Measurements from ENCODE around the gene FAM98B.

DNA sequence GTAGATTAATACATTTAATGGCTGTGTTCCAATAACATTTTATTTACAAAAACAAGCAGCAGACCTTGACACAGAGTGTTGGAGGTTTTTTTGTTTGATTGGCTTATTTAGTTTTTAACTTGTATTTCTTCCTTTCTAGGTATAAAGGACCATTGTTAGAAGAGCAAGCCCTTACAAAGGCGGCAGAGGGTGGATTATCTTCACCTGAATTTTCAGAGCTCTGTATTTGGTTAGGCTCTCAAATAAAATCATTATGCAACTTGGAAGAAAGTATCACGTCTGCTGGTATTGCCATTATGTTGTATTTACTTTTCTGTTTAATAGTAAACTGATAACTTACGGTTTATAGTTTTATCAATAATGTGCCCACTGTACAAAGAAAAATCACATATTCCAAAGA, 10.0 kb downstream of the FAM98B start:
- TF ChIP-seq EZH2 (conservative IDR thresholded peaks at IDR 0.05; ENCODE audit: low read depth, low read length) (no peak), POGK (CRISPR knock-in tag; conservative IDR thresholded peaks at IDR 0.05) (no peak)
- TF ChIP-seq, protein P1, sequence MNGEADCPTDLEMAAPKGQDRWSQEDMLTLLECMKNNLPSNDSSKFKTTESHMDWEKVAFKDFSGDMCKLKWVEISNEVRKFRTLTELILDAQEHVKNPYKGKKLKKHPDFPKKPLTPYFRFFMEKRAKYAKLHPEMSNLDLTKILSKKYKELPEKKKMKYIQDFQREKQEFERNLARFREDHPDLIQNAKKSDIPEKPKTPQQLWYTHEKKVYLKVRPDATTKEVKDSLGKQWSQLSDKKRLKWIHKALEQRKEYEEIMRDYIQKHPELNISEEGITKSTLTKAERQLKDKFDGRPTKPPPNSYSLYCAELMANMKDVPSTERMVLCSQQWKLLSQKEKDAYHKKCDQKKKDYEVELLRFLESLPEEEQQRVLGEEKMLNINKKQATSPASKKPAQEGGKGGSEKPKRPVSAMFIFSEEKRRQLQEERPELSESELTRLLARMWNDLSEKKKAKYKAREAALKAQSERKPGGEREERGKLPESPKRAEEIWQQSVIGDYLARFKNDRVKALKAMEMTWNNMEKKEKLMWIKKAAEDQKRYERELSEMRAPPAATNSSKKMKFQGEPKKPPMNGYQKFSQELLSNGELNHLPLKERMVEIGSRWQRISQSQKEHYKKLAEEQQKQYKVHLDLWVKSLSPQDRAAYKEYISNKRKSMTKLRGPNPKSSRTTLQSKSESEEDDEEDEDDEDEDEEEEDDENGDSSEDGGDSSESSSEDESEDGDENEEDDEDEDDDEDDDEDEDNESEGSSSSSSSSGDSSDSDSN (CRISPR knock-in tag; IDR thresholded peaks at IDR 0.05): no peak
